B cell (primary cell): ENCODE data around the gene METTL3. TPM values are rescaled to one million over a fixed set of nuclear protein-coding genes. Genes with fewer than 3 reads are reported as not detected.

ENCODE experiments used
- ATAC-seq: fragments of 200-7000 bp; cut with Tn5 transposase; one replicate; pipeline ENCODE4 v1.10.0; 2021; ENCODE audit warnings: low read depth, mild to moderate bottlenecking, moderate number of reproducible peaks, moderate library complexity
- CTCF ChIA-PET: fragments of 350-600 bp; sonication (Branson Sonifier 250); formaldehyde crosslinking; loops from one replicate; lab custom pipeline; 2021; ENCODE audit warnings: antibody characterized with exemption, inconsistent platforms; lab: Charles Lee
- POLR2A ChIA-PET: fragments of 350-600 bp; sonication (Branson Sonifier 250); formaldehyde crosslinking; loops from one replicate; lab custom pipeline; 2021; ENCODE audit warnings: antibody characterized with exemption; lab: Charles Lee
- DNase-seq: peaks from one replicate; pipeline ENCODE4 v3.0.0; 2013
- H2AFZ ChIP-seq: 2 replicates; pipeline ENCODE4 v1.6.1; 2012; ENCODE audit warnings: mild to moderate bottlenecking, low read depth, low read length; ENCODE audit not compliant: insufficient read depth, poor library complexity, severe bottlenecking
- H3K27ac ChIP-seq, 2 donors: 1 replicate in 1 of 2; 2 replicates in 1 of 2; pipeline ENCODE4 v1.5.1; 2012 to 2013; ENCODE audit warnings: low read length in 2 of 2, mild to moderate bottlenecking in 2 of 2, moderate library complexity in 1 of 2
- H3K27me3 ChIP-seq, 4 experiments: fragments of 200-600 bp in 1 of 4; sonication (generic) in 1 of 4; replicated peaks in 1 of 4; 1 replicate in 2 of 4; 2 replicates in 2 of 4; pipeline versions ENCODE4 v1.6.1 to v1.7.0; 2013 to 2016; ENCODE audit warnings: low read length in 3 of 4, mild to moderate bottlenecking in 2 of 4, mixed read lengths in 1 of 4, moderate library complexity in 1 of 4; ENCODE audit not compliant: insufficient read depth in 4 of 4, control insufficient read depth in 3 of 4; ENCODE audit errors: control extremely low read depth in 1 of 4
- H3K36me3 ChIP-seq, 2 experiments: replicated peaks in 1 of 2; 1 replicate in 1 of 2; 2 replicates in 1 of 2; pipeline versions ENCODE4 v1.6.1 to v1.7.1; 2013; ENCODE audit warnings: low read length in 1 of 2; ENCODE audit not compliant: insufficient read depth in 2 of 2, control insufficient read depth in 1 of 2; ENCODE audit errors: control extremely low read depth in 1 of 2, extremely low read depth in 1 of 2
- H3K4me1 ChIP-seq, 2 donors: fragments of 200-600 bp in 1 of 2; sonication (generic) in 1 of 2; 1 replicate in 1 of 2; 2 replicates in 1 of 2; pipeline versions ENCODE4 v1.5.1 to v1.6.1; 2013 to 2017; ENCODE audit warnings: low read length in 2 of 2; ENCODE audit not compliant: control insufficient read depth in 2 of 2, insufficient read depth in 2 of 2
- H3K4me2 ChIP-seq: replicated peaks from 2 replicates; pipeline ENCODE3; 2012; ENCODE audit warnings: mild to moderate bottlenecking, low read depth, low read length; ENCODE audit not compliant: poor library complexity, severe bottlenecking
- H3K4me3 ChIP-seq, 5 experiments: fragments of 200-600 bp in 1 of 5; sonication (generic) in 1 of 5; 1 replicate in 3 of 5; 2 replicates in 2 of 5; pipeline versions ENCODE4 v1.5.1 to v1.7.0; 2011 to 2016; ENCODE audit warnings: low read length in 4 of 5, mild to moderate bottlenecking in 4 of 5, low read depth in 2 of 5, control low read depth in 1 of 5, moderate library complexity in 1 of 5; ENCODE audit not compliant: insufficient read depth in 1 of 5; ENCODE audit errors: control extremely low read depth in 1 of 5, extremely low read depth in 1 of 5
- H3K79me2 ChIP-seq: fragments of 200-600 bp; sonication (generic); one replicate; pipeline ENCODE4 v1.6.0; 2016; ENCODE audit warnings: low read length; ENCODE audit not compliant: control insufficient read depth, insufficient read depth
- H3K9ac ChIP-seq: fragments of 200-600 bp; sonication (generic); 2 replicates; pipeline ENCODE4 v1.6.1; 2017; ENCODE audit warnings: mild to moderate bottlenecking, low read length, moderate library complexity
- H3K9me3 ChIP-seq, 3 donors: one replicate each; pipeline versions ENCODE4 v1.6.1 to v1.7.1; 2013; ENCODE audit warnings: low read length in 2 of 3; ENCODE audit not compliant: control insufficient read depth in 2 of 3, insufficient read depth in 1 of 3; ENCODE audit errors: control extremely low read depth in 1 of 3
- H4K20me1 ChIP-seq: 2 replicates; pipeline ENCODE4 v1.6.0; 2012; ENCODE audit warnings: mild to moderate bottlenecking, low read length; ENCODE audit not compliant: insufficient read depth, control insufficient read depth, poor library complexity, severe bottlenecking
- H3K27ac Mint-ChIP-seq: one replicate; pipeline ENCODE4 v1.8.0; 2021; ENCODE audit warnings: mixed read lengths
- H3K27me3 Mint-ChIP-seq: one replicate; pipeline ENCODE4 v1.8.0; 2021; ENCODE audit warnings: mixed read lengths
- H3K4me1 Mint-ChIP-seq: one replicate; pipeline ENCODE4 v1.8.0; 2021; ENCODE audit warnings: mixed read lengths
- H3K4me3 Mint-ChIP-seq: one replicate; pipeline ENCODE4 v1.8.0; 2021; ENCODE audit warnings: mixed read lengths
- H3K9me3 Mint-ChIP-seq: one replicate; pipeline ENCODE4 v1.8.0; 2022; ENCODE audit warnings: mixed read lengths; ENCODE audit not compliant: insufficient read depth
- CTCF ChIP-seq: fragments of 200-600 bp; IDR thresholded peaks from one replicate; pipeline ENCODE4 v1.8.0; 2022; ENCODE audit warnings: antibody characterized with exemption, mild to moderate bottlenecking
- EZH2 ChIP-seq: IDR thresholded peaks from 2 replicates; pipeline ENCODE4 v1.6.1; 2012; ENCODE audit warnings: borderline replicate concordance, low read depth, mild to moderate bottlenecking, moderate library complexity, low read length; ENCODE audit not compliant: insufficient read depth, poor library complexity, severe bottlenecking
- WGBS: methylation state at CpG from one replicate; pipeline ENCODE4 v1.1.5; 2013; ENCODE audit warnings: missing lambda C conversion rate; ENCODE audit not compliant: insufficient coverage; 5-methylcytosine and 5-hydroxymethylcytosine counted together
- intact Hi-C: fragments of 100-400 bp; cut with micrococcal nuclease; formaldehyde crosslinking; loops from one replicate; pipeline ENCODE4 v1.10.0; 2022
- polyA plus RNA-seq: library from polyadenylated mRNA; depleted of rRNA; stranded (reverse); fragments of >200 nt; gene quantifications from 2 replicates; pipeline ENCODE4 v1.2.3, GENCODE V29; 2012
- total RNA-seq, 2 donors: library from RNA; stranded (reverse); fragments of 120-200 nt in 1 of 2; gene quantifications; 1 replicate in 1 of 2; 2 replicates in 1 of 2; pipeline versions ENCODE4 v1.2.3 to v1.2.4, GENCODE V29; 2013 to 2022

Gene METTL3
- total and polyA plus RNA-seq, 2 donors (not counting 1 experiment from before 2014, with no cell fraction given), result 118 to 161 TPM

GRCh38 chr14:21454843-21455544 lies 56.1 kb downstream of the METTL3 start:
- H3K27ac Mint-ChIP-seq, result peak overlapping the region; percentile 100
- peak overlapping the region; percentile 98 for H2AFZ ChIP-seq
- H3K4me3 ChIP-seq, result peak overlapping the region; percentile 69 to 95 (median 94)
- peak; percentile 31 for DNase-seq
- H3K4me1 ChIP-seq, result peaks cover 11 to 17% of the 10 kb centered on the region in 2 donors
- H3K9me3 Mint-ChIP-seq, result no peaks in the 10 kb centered on the region
- peak overlapping the region in 1 of 2 donors; percentile 63 for H3K27ac ChIP-seq
- no peaks in the 10 kb centered on the region for H3K27me3 Mint-ChIP-seq
- peak overlapping the region; percentile 100 for H3K4me3 Mint-ChIP-seq
- no peak for ATAC-seq
- intact Hi-C loops, result loop anchor here (10.0 kb wide), 1 partner anchor 990 kb away; the partner anchor contains the start of genes PIP4P1 and PNP
- peaks cover 0 to 9% of the 10 kb centered on the region in 2 experiments for H3K36me3 ChIP-seq
- TF ChIP-seq EZH2, result no peak
- no peak for TF ChIP-seq CTCF
- H3K9ac ChIP-seq, result peak overlapping the region; percentile 77
- 55% methylated on average over 4 of the region's 15 CpGs for WGBS
- no peaks in the 10 kb centered on the region for H3K9me3 ChIP-seq
- H4K20me1 ChIP-seq, result peaks cover 5% of the 10 kb centered on the region
- POLR2A ChIA-PET, result interaction anchor here (0.9 to 3.6 kb wide), 3 partner anchors 18 to 70 kb away, joined by 4 to 53 read pairs (median 21); partner anchors contain the start of genes RAB2B and TOX4
- H3K27me3 ChIP-seq, result no peaks in the 10 kb centered on the region
- H3K4me1 Mint-ChIP-seq, result peaks cover 42% of the 10 kb centered on the region
- CTCF ChIA-PET, result interaction anchor here (1.0 to 3.4 kb wide), 6 partner anchors 9 to 44 kb away, joined by 3 to 50 read pairs (median 4); no protein-coding TSS in a partner anchor
- peak overlapping the region; percentile 76 for H3K4me2 ChIP-seq
- H3K79me2 ChIP-seq, result peaks cover 57% of the 10 kb centered on the region

- DNase-seq, result no peak
- Histone ChIP-seq H3K79me2 (peaks cover 98% of the 10 kb centered on the region), H3K4me3 (no peak overlapping the region), H3K4me2 (no peak overlapping the region), H3K9ac (no peak overlapping the region), H3K9me3 (no peaks in the 10 kb centered on the region), H3K36me3 (peaks cover 4 to 6% of the 10 kb centered on the region in 2 experiments), H3K27ac (no peak overlapping the region), H3K27me3 (no peaks in the 10 kb centered on the region), H3K4me1 (peaks cover 7 to 11% of the 10 kb centered on the region in 2 donors), H2AFZ (no peak overlapping the region), H4K20me1 (peaks cover 35% of the 10 kb centered on the region)
- ATAC-seq, result no peak
- H3K9me3 Mint-ChIP-seq, result no peaks in the 10 kb centered on the region
- H3K4me1 Mint-ChIP-seq, result peaks cover 43% of the 10 kb centered on the region
- ChIA-PET CTCF (interaction anchor here (1.1 kb wide), 1 partner anchor 13 kb away, joined by 3 read pairs; no protein-coding TSS in a partner anchor), POLR2A (no interaction called here)
- TF ChIP-seq CTCF (no peak), EZH2 (no peak)
- 60% methylated on average over 1 of the region's 1 CpG for WGBS
- H3K27ac Mint-ChIP-seq, result no peak overlapping the region
- H3K27me3 Mint-ChIP-seq, result no peaks in the 10 kb centered on the region
- no peak overlapping the region for H3K4me3 Mint-ChIP-seq
- intact Hi-C loops, result loop anchor here (10.0 kb wide), 1 partner anchor 985 kb away; the partner anchor contains the start of genes PIP4P1 and PNP
Measured at GRCh38 chr14:21449899-21450216, 61.3 kb downstream of the METTL3 start.
